CD14-positive monocyte (primary cell): ENCODE measurements around the gene CYSTM1. TPM values are rescaled to one million over a fixed set of nuclear protein-coding genes. Genes with fewer than 3 reads are reported as not detected.

Experiments used
- DNase-seq, 3 donors: peaks; one replicate each; pipeline ENCODE4 v3.0.0-alpha.2; 2011 to 2022
- H2AFZ ChIP-seq: 2 replicates; pipeline ENCODE4 v1.6.0; 2012; ENCODE audit warnings: mild to moderate bottlenecking, low read depth, low read length, inconsistent platforms; ENCODE audit not compliant: insufficient read depth, poor library complexity, severe bottlenecking
- H3K27ac ChIP-seq, 2 donors: 1 replicate in 1 of 2; 2 replicates in 1 of 2; pipeline ENCODE4 v1.5.1; 2012 to 2013; ENCODE audit warnings: low read length in 2 of 2, control low read depth in 1 of 2, inconsistent platforms in 1 of 2, low read depth in 1 of 2, mild to moderate bottlenecking in 1 of 2
- H3K27me3 ChIP-seq, 2 donors: one replicate each; pipeline versions ENCODE4 v1.6.0 to v1.6.1; 2011 to 2013; ENCODE audit warnings: low read length in 2 of 2; ENCODE audit not compliant: control insufficient read depth in 2 of 2, insufficient read depth in 2 of 2
- H3K36me3 ChIP-seq, 2 donors: replicated peaks in 1 of 2; 1 replicate in 1 of 2; 2 replicates in 1 of 2; pipeline versions ENCODE4 v1.5.1 to v1.6.1; 2012 to 2013; ENCODE audit warnings: low read length in 2 of 2, control low read depth in 1 of 2, inconsistent platforms in 1 of 2, mild to moderate bottlenecking in 1 of 2; ENCODE audit not compliant: insufficient read depth in 2 of 2, control insufficient read depth in 1 of 2
- H3K4me1 ChIP-seq, 2 donors: 1 replicate in 1 of 2; 2 replicates in 1 of 2; pipeline versions ENCODE4 v1.5.1 to v1.6.1; 2012 to 2013; ENCODE audit warnings: low read length in 2 of 2, control low read depth in 1 of 2, inconsistent platforms in 1 of 2, mild to moderate bottlenecking in 1 of 2, moderate library complexity in 1 of 2; ENCODE audit not compliant: insufficient read depth in 2 of 2, control insufficient read depth in 1 of 2
- H3K4me2 ChIP-seq: replicated peaks from 2 replicates; pipeline ENCODE3; 2012; ENCODE audit warnings: low read length, moderate library complexity, mild to moderate bottlenecking; ENCODE audit not compliant: poor library complexity, severe bottlenecking; ENCODE audit errors: extremely low read depth
- H3K4me3 ChIP-seq, 3 experiments: fragments of 200-600 bp in 1 of 3; sonication (generic) in 1 of 3; replicated peaks in 1 of 3; 1 replicate in 2 of 3; 2 replicates in 1 of 3; pipeline ENCODE4 v1.5.1; 2011 to 2013; ENCODE audit warnings: low read length in 3 of 3, mild to moderate bottlenecking in 3 of 3, control low read depth in 2 of 3, low read depth in 2 of 3, inconsistent platforms in 1 of 3, moderate library complexity in 1 of 3
- H3K79me2 ChIP-seq: 2 replicates; pipeline ENCODE4 v1.6.0; 2012; ENCODE audit warnings: mild to moderate bottlenecking, control low read depth, inconsistent platforms, low read length, moderate library complexity; ENCODE audit not compliant: insufficient read depth
- H3K9ac ChIP-seq: 2 replicates; pipeline ENCODE4 v1.6.0; 2017; ENCODE audit warnings: low read length, mild to moderate bottlenecking; ENCODE audit not compliant: insufficient read depth, poor library complexity, severe bottlenecking
- H3K9me3 ChIP-seq, 2 donors: replicated peaks in 1 of 2; 1 replicate in 1 of 2; 2 replicates in 1 of 2; pipeline versions ENCODE4 v1.5.1 to v1.6.1; 2012 to 2013; ENCODE audit warnings: low read length in 2 of 2, control low read depth in 1 of 2; ENCODE audit not compliant: control insufficient read depth in 1 of 2, insufficient read depth in 1 of 2
- H4K20me1 ChIP-seq: 2 replicates; pipeline ENCODE4 v1.6.0; 2012; ENCODE audit warnings: mild to moderate bottlenecking, low read length, control low read depth, moderate library complexity; ENCODE audit not compliant: insufficient read depth
- H3K27ac Mint-ChIP-seq, 7 donors: one replicate each; pipeline ENCODE4 v1.8.0; 2020; ENCODE audit warnings: mild to moderate bottlenecking in 7 of 7, mixed read lengths in 7 of 7, moderate library complexity in 6 of 7, inconsistent platforms in 2 of 7
- H3K27me3 Mint-ChIP-seq, 3 donors: one replicate each; pipeline ENCODE4 v1.8.0; 2021 to 2022; ENCODE audit warnings: low read depth in 3 of 3, mild to moderate bottlenecking in 3 of 3, mixed read lengths in 3 of 3, moderate library complexity in 3 of 3, inconsistent platforms in 1 of 3
- H3K36me3 Mint-ChIP-seq, 2 donors: one replicate each; pipeline ENCODE4 v1.8.0; 2020; ENCODE audit warnings: mixed read lengths in 2 of 2, inconsistent platforms in 1 of 2, mild to moderate bottlenecking in 1 of 2
- H3K4me1 Mint-ChIP-seq: one replicate; pipeline ENCODE4 v1.8.0; 2020; ENCODE audit warnings: mild to moderate bottlenecking, mixed read lengths
- H3K4me3 Mint-ChIP-seq, 2 donors: one replicate each; pipeline ENCODE4 v1.8.0; 2020; ENCODE audit warnings: mild to moderate bottlenecking in 2 of 2, mixed read lengths in 2 of 2, moderate library complexity in 1 of 2
- H3K9me3 Mint-ChIP-seq, 7 donors: one replicate each; pipeline ENCODE4 v1.8.0; 2020 to 2022; ENCODE audit warnings: mixed read lengths in 7 of 7, mild to moderate bottlenecking in 6 of 7, moderate library complexity in 6 of 7, inconsistent platforms in 2 of 7
- CTCF ChIP-seq: fragments of 200-600 bp; IDR thresholded peaks from one replicate; pipeline ENCODE4 v1.8.0; 2022; ENCODE audit warnings: antibody characterized with exemption, mild to moderate bottlenecking
- WGBS: methylation state at CpG from one replicate; pipeline ENCODE4 v1.1.5; 2013; ENCODE audit warnings: missing lambda C conversion rate; ENCODE audit not compliant: insufficient coverage; 5-methylcytosine and 5-hydroxymethylcytosine counted together
- intact Hi-C, 2 donors: fragments of 100-400 bp; cut with micrococcal nuclease; formaldehyde crosslinking; loops; one replicate each; pipeline versions ENCODE4 v1.15.0 to v1.15.1; 2023
- polyA plus RNA-seq, 3 donors: library from polyadenylated mRNA; depleted of rRNA in 1 of 3; unstranded in 2 of 3; stranded (reverse) in 1 of 3; fragments of 300-500 nt in 2 of 3; fragments of >200 nt in 1 of 3; fragmentation: Illumina TruSeq in 2 of 3; gene quantifications; 1 replicate in 2 of 3; 2 replicates in 1 of 3; pipeline ENCODE4 v1.2.3, GENCODE V29; 2012 to 2021

The CYSTM1 gene
- polyA plus RNA-seq, 3 donors, result 14.0 to 40.0 (median 36.7) TPM

- no peaks in the 10 kb centered on the region for H3K27me3 ChIP-seq
- no peaks in the 10 kb centered on the region for H3K9me3 ChIP-seq
- no peak for DNase-seq
- Mint-ChIP-seq H3K4me3 (no peak overlapping the region), H3K36me3 (peaks cover 43 to 45% of the 10 kb centered on the region in 2 donors), H3K4me1 (peaks cover 15% of the 10 kb centered on the region), H3K9me3 (no peaks in the 10 kb centered on the region), H3K27me3 (peaks cover 0 to 2% (median 1%) of the 10 kb centered on the region in 3 donors), H3K27ac (no peak overlapping the region)
- no peak overlapping the region for H3K27ac ChIP-seq
- H3K4me2 ChIP-seq, result no peak overlapping the region
- no peak for TF ChIP-seq CTCF
- H3K36me3 ChIP-seq, result peaks cover 3 to 23% of the 10 kb centered on the region in 2 donors
- H3K9ac ChIP-seq, result no peak overlapping the region
- intact Hi-C loops, result no loop called here
- H3K79me2 ChIP-seq, result peaks cover 39% of the 10 kb centered on the region
- 96% methylated on average over 3 of the region's 6 CpGs for WGBS
- no peaks in the 10 kb centered on the region for H4K20me1 ChIP-seq
- no peak overlapping the region for H3K4me3 ChIP-seq
- H2AFZ ChIP-seq, result no peak overlapping the region
- peaks cover 47 to 59% of the 10 kb centered on the region in 2 donors for H3K4me1 ChIP-seq
Observed at GRCh38 chr5:140256726-140257125, 81.7 kb downstream of the CYSTM1 start.

DNA sequence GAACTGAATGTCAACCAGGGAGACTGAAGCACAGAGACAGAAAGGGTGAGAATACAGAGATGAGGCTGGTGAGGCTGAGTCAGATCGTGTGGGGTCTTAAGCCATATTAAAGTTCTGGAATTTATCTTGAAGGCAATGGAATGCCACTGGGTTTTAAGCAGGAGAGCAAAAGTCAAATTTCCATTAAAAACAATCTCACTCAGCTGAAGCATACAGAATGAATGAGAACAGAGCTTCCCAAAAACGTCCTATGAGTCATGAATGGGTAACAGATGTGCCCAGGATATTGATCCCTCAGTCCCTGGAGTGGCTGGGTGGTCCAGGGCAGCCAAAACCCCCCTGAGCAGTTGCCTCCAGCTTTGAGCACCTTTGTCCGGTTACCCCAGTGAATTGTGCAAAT is 83.0 kb downstream of the CYSTM1 start:
- WGBS, result 100% methylated on average over 1 of the region's 3 CpGs
- intact Hi-C loops, result no loop called here
- no peak for TF ChIP-seq CTCF
- Mint-ChIP-seq H3K27ac (peak overlapping the region in 4 of 7 donors; percentile 9 to 84 (median 64)), H3K9me3 (no peaks in the 10 kb centered on the region), H3K4me3 (no peak overlapping the region), H3K4me1 (peaks cover 24% of the 10 kb centered on the region), H3K36me3 (peaks cover 43% of the 10 kb centered on the region in 2 donors), H3K27me3 (peaks cover 0 to 3% (median 1%) of the 10 kb centered on the region in 3 donors)
- Histone ChIP-seq H3K27me3 (no peaks in the 10 kb centered on the region), H4K20me1 (no peaks in the 10 kb centered on the region), H3K4me1 (peaks cover 39 to 54% of the 10 kb centered on the region in 2 donors), H3K27ac (no peak overlapping the region), H3K36me3 (peaks cover 3 to 30% of the 10 kb centered on the region in 2 donors), H3K9ac (no peak overlapping the region), H2AFZ (no peak overlapping the region), H3K9me3 (no peaks in the 10 kb centered on the region), H3K4me2 (no peak overlapping the region), H3K4me3 (no peak overlapping the region), H3K79me2 (peaks cover 34% of the 10 kb centered on the region)
- DNase-seq, result no peak
